Measurements from ENCODE around the gene C14orf132. TPM values are rescaled to one million over a fixed set of nuclear protein-coding genes. Genes with fewer than 3 reads are reported as not detected.

Gene C14orf132
- total and polyA plus RNA-seq, 2 of the 4 experiments (the other 2 are of a cell fraction): 6.3 to 13.5 TPM

DNA sequence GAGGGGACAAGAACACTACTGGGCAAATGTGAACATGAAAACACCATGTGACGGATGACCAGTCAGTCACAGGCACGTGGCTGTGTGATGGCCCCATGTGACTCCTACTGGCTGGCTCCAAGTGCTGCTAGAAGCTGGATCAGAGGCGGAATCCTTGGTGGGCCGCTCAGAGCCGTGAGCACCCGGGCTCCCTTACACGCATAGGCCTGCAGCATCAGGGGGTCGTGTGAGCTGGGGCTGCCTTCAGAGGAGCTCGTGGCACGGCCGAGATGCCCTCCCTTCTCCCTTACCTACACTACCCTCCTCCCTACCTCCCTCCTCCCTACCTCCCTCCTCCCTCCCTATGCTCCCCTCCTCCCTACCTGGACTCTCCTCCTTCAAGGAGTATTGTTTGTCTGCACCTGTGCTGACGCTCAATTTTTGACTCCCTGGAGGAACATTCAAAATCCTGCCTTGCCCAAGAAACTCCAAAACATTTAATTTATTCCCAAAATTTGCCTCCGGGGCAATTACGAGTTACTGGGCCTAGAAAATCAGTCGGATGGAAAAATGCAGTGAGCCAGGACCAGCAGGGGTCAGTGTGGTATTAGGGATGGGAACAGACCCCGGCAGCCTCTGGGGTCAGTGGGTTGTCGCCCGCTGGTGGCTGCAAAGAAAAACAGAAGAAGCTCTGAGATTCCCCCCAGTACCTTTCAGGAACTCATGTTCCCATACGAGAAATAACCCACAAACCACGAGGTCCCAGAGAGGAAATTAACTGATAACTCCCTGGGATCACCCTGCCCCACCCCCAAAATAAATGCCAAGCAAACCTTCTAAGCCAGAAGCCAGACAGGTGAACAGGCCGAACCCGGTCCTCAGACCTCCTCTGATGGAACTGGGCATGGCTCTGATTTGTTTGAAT, 61.3 kb downstream of the C14orf132 start:
- BruUV-seq (replicated peaks): no TSS peak
- Histone ChIP-seq H3K14ac (replicated peaks; ENCODE audit: low read depth, low read length) (peak overlapping the region; percentile 64; the same call in 1 of the 2 replicates), H2AK5ac (ENCODE audit: low read depth, low read length) (peak overlapping the region; percentile 89), H3K4me2 (ENCODE audit: low read depth, low read length) (no peak overlapping the region), H2BK5ac (ENCODE audit: low read depth, low read length, poor library complexity, severe bottlenecking) (peak overlapping the region; percentile 38), H3K9ac (ENCODE audit: low read depth, low read length) (no peak overlapping the region), H2BK20ac (ENCODE audit: low read depth, low read length) (peak overlapping the region; percentile 96), H2AFZ (replicated peaks; ENCODE audit: low read length, poor library complexity) (peak overlapping the region; percentile 69), H3K18ac (ENCODE audit: low read depth, low read length) (peak overlapping the region; percentile 17; the same call in 1 of the 2 replicates), H4K8ac (ENCODE audit: low read depth in 2 of 2, low read length in 2 of 2) (peak overlapping the region; percentile 46 to 67), H3K4ac (ENCODE audit: low read depth, low read length) (peak overlapping the region; percentile 96), H3K9me1 (ENCODE audit: insufficient read depth, low read length) (peaks cover 20% of the 10 kb centered on the region), H2AK9ac (replicated peaks; ENCODE audit: low read depth, low read length, poor library complexity) (peak overlapping the region; percentile 81), H3K56ac (ENCODE audit: extremely low read depth, insufficient read depth, low read length) (peak overlapping the region; percentile 32), H3K27me3 (ENCODE audit: control insufficient read depth, insufficient read depth, low read length) (no peaks in the 10 kb centered on the region), H4K5ac (ENCODE audit: low read depth, low read length) (peak overlapping the region; percentile 44), H3K79me1 (ENCODE audit: low read depth in 1 of 2, low read length in 2 of 2) (peaks cover 0 to 26% of the 10 kb centered on the region in 2 experiments; a peak in 2 of 4 replicates), H3K9me3 (ENCODE audit: control insufficient read depth, insufficient read depth, low read length) (no peaks in the 10 kb centered on the region), H4K91ac (ENCODE audit: insufficient read depth, low read depth, low read length) (peak overlapping the region; percentile 89), H2BK120ac (ENCODE audit: low read depth, low read length) (peak overlapping the region; percentile 95), H3K23ac (ENCODE audit: low read depth, low read length) (0 out of 2 replicates have a peak overlapping the region, but pooled peaks have one; percentile 10), H3K36me3 (ENCODE audit: control insufficient read depth, insufficient read depth, low read length) (no peaks in the 10 kb centered on the region), H4K20me1 (ENCODE audit: insufficient read depth, low read length) (no peaks in the 10 kb centered on the region), H2BK15ac (ENCODE audit: low read depth, low read length) (peak overlapping the region; percentile 69; the same call in 2 of the 3 replicates), H3K4me1 (ENCODE audit: control insufficient read depth, insufficient read depth, low read length) (peaks cover 21% of the 10 kb centered on the region), H3K27ac (ENCODE audit: insufficient read depth, low read length) (peak overlapping the region; percentile 60), H3K4me3 (ENCODE audit: insufficient read depth, low read depth, low read length) (no peak overlapping the region)
- dilution Hi-C loops (cut with HindIII; ENCODE audit: low sequenced_read_pairs, unreplicated experiment) (no loop called here), intact Hi-C loops (cut with micrococcal nuclease) (loop anchor here (1.0 to 10.0 kb wide), 4 partner anchors 104 to 404 kb away; partner anchors contain the start of genes BDKRB1, BDKRB2 and PAPOLA), in situ Hi-C loops (cut with MboI; ENCODE audit: low sequenced_read_pairs) (loop anchor here (5.0 kb wide), 1 partner anchor 172 kb away; no protein-coding TSS in a partner anchor)
- 21% methylated on average over 5 of the region's 22 CpGs; no CpG with 5 or more reads in 1 of the 2 experiments for WGBS, 2 experiments (ENCODE audit: extremely low coverage in 2 of 2, insufficient read length in 1 of 2)
- peak; percentile 28 for ATAC-seq (ENCODE audit: low read depth)
- DNase-seq: peak; percentile 83
- ChIA-PET CTCF (interaction anchor here (0.5 to 6.8 kb wide), 26 partner anchors 17 to 413 kb away, joined by 3 to 55 read pairs (median 4); partner anchors contain the start of gene BDKRB2), POLR2A (ENCODE audit: unreplicated experiment) (interaction anchor here (0.5 kb wide), 1 partner anchor 171 kb away, joined by 5 read pairs; no protein-coding TSS in a partner anchor)
- TF ChIP-seq MAFK (IDR thresholded peaks at IDR 0.05; ENCODE audit: low read depth, low read length) (peak; percentile 26; the same call in 1 of the 2 replicates), MAZ (IDR thresholded peaks at IDR 0.05; ENCODE audit: borderline replicate concordance, low read depth, low read length) (no peak), CHD1 (IDR thresholded peaks at IDR 0.05; ENCODE audit: low read depth, low read length) (peak; percentile 77; the same call in 1 of the 2 replicates), MXI1 (IDR thresholded peaks at IDR 0.05; ENCODE audit: borderline replicate concordance, low read depth, low read length) (no peak), CEBPB (IDR thresholded peaks at IDR 0.05; ENCODE audit: low read depth, low read length) (no peak), SMC3 (IDR thresholded peaks at IDR 0.05; ENCODE audit: low read depth, low read length) (peak; percentile 100), RAD21 (IDR thresholded peaks at IDR 0.05; ENCODE audit: low read length) (peak; percentile 100), POLR2A (IDR thresholded peaks at IDR 0.05; ENCODE audit: low read depth, low read length) (peak; percentile 76), FOS (IDR thresholded peaks at IDR 0.05; ENCODE audit: low read depth, low read length) (no peak)
- TF ChIP-seq, protein P1, sequence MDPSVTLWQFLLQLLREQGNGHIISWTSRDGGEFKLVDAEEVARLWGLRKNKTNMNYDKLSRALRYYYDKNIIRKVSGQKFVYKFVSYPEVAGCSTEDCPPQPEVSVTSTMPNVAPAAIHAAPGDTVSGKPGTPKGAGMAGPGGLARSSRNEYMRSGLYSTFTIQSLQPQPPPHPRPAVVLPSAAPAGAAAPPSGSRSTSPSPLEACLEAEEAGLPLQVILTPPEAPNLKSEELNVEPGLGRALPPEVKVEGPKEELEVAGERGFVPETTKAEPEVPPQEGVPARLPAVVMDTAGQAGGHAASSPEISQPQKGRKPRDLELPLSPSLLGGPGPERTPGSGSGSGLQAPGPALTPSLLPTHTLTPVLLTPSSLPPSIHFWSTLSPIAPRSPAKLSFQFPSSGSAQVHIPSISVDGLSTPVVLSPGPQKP (IDR thresholded peaks at IDR 0.05; ENCODE audit: borderline replicate concordance, low read depth, low read length): no peak
- TF ChIP-seq, protein P2, sequence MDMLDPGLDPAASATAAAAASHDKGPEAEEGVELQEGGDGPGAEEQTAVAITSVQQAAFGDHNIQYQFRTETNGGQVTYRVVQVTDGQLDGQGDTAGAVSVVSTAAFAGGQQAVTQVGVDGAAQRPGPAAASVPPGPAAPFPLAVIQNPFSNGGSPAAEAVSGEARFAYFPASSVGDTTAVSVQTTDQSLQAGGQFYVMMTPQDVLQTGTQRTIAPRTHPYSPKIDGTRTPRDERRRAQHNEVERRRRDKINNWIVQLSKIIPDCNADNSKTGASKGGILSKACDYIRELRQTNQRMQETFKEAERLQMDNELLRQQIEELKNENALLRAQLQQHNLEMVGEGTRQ (IDR thresholded peaks at IDR 0.05; ENCODE audit: low read depth, low read length): peak; percentile 58
- TF ChIP-seq, protein P3, sequence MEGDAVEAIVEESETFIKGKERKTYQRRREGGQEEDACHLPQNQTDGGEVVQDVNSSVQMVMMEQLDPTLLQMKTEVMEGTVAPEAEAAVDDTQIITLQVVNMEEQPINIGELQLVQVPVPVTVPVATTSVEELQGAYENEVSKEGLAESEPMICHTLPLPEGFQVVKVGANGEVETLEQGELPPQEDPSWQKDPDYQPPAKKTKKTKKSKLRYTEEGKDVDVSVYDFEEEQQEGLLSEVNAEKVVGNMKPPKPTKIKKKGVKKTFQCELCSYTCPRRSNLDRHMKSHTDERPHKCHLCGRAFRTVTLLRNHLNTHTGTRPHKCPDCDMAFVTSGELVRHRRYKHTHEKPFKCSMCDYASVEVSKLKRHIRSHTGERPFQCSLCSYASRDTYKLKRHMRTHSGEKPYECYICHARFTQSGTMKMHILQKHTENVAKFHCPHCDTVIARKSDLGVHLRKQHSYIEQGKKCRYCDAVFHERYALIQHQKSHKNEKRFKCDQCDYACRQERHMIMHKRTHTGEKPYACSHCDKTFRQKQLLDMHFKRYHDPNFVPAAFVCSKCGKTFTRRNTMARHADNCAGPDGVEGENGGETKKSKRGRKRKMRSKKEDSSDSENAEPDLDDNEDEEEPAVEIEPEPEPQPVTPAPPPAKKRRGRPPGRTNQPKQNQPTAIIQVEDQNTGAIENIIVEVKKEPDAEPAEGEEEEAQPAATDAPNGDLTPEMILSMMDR (conservative IDR thresholded peaks at IDR 0.05; ENCODE audit: low read depth, low read length): peak; percentile 99
